Measurements from ENCODE around the gene ZNF264. TPM values are rescaled to one million over a fixed set of nuclear protein-coding genes. Genes with fewer than 3 reads are reported as not detected.

Gene ZNF264
- total and polyA plus RNA-seq, 2 of the 8 experiments (the other 6 are each of a cell fraction or from before 2014, with no cell fraction given), result 3.6 to 20.0 TPM

- FAIRE-seq, result no peak
- Histone ChIP-seq H2BK5ac (ENCODE audit: low read depth, low read length) (no peak overlapping the region), H3K79me2 (ENCODE audit: control insufficient read depth in 1 of 2, insufficient read depth in 2 of 2, low read length in 2 of 2) (peaks cover 4 to 30% of the 10 kb centered on the region in 2 experiments), H4K5ac (ENCODE audit: insufficient read length, low read depth, low read length) (no peak overlapping the region), H3K9me3 (ENCODE audit: insufficient read depth in 2 of 2, low read depth in 1 of 2, low read length in 1 of 2) (no peaks in the 10 kb centered on the region), H3K23me2 (ENCODE audit: low read depth, low read length) (peaks cover 8% of the 10 kb centered on the region), H2BK20ac (ENCODE audit: low read length) (no peak overlapping the region), H3K27ac (ENCODE audit: low read depth, low read length) (no peak overlapping the region), H3K56ac (replicated peaks; ENCODE audit: insufficient read length, low read depth, low read length) (no peak overlapping the region), H3K4me3 (ENCODE audit: extremely low read depth in 1 of 4, insufficient read depth in 2 of 4, low read depth in 3 of 4, low read length in 4 of 4) (no peak overlapping the region), H3K4me1 (replicated peaks in 1 of 4; ENCODE audit: control insufficient read depth in 3 of 4, insufficient read depth in 4 of 4, low read length in 3 of 4) (peaks cover 0 to 4% (median 2%) of the 10 kb centered on the region in 4 experiments; a peak in 2 of 7 replicates), H2AK5ac (ENCODE audit: low read depth, low read length) (no peak overlapping the region), H3K14ac (ENCODE audit: insufficient read length) (no peak overlapping the region), H2BK15ac (ENCODE audit: low read length) (no peak overlapping the region), H3K23ac (ENCODE audit: insufficient read length) (no peak overlapping the region), H3K9ac (replicated peaks in 1 of 4; ENCODE audit: extremely low read depth in 1 of 4, low read depth in 3 of 4, low read length in 3 of 4) (no peak overlapping the region), H4K8ac (ENCODE audit: extremely low read depth, insufficient read depth, low read length) (no peak overlapping the region), H3K4ac (replicated peaks; ENCODE audit: insufficient read length, low read depth, low read length) (no peak overlapping the region), H2BK120ac (replicated peaks; ENCODE audit: low read depth, low read length) (no peak overlapping the region), H3K18ac (ENCODE audit: extremely low read depth, low read length) (no peak overlapping the region), H2AFZ (ENCODE audit: low read length) (no peak overlapping the region), H3K79me1 (ENCODE audit: low read depth, low read length) (peaks cover 10% of the 10 kb centered on the region; the same call in 1 of the 2 replicates), H3K4me2 (ENCODE audit: insufficient read depth in 1 of 2, low read depth in 2 of 2, low read length in 2 of 2) (no peak overlapping the region), H3K27me3 (replicated peaks in 1 of 4; ENCODE audit: control insufficient read depth in 3 of 4, extremely low read depth in 1 of 4, insufficient read depth in 3 of 4, low read length in 3 of 4) (no peaks in the 10 kb centered on the region), H4K91ac (replicated peaks; ENCODE audit: insufficient read length, low read length) (no peak overlapping the region), H3K36me3 (ENCODE audit: control insufficient read depth in 2 of 4, insufficient read depth in 4 of 4, low read length in 3 of 4) (peaks cover 4 to 22% (median 12%) of the 10 kb centered on the region in 4 experiments; a peak in 7 of 8 replicates), H2BK12ac (ENCODE audit: low read depth, low read length) (no peak overlapping the region), H4K20me1 (replicated peaks in 1 of 2; ENCODE audit: control insufficient read depth in 1 of 2, insufficient read depth in 2 of 2, low read length in 2 of 2) (peaks cover 0 to 3% of the 10 kb centered on the region in 2 experiments)
- 95% methylated on average over 5 of the region's 5 CpGs; no CpG with 5 or more reads in 1 of the 2 experiments for WGBS, 2 experiments (ENCODE audit: extremely low coverage in 1 of 2, insufficient coverage in 1 of 2, insufficient read length in 1 of 2, insufficient replicate concordance in 2 of 2, low coverage in 1 of 2, low lambda C conversion rate in 2 of 2, missing lambda C conversion rate in 1 of 2)
- TF ChIP-seq SRF (IDR thresholded peaks at IDR 0.05; ENCODE audit: low read depth, low read length) (no peak), EP300 (IDR thresholded peaks at IDR 0.05; ENCODE audit: borderline replicate concordance in 1 of 2, low read depth in 2 of 2, low read length in 2 of 2) (no peak), RNF2 (IDR thresholded peaks at IDR 0.05; ENCODE audit: borderline replicate concordance, low read depth, low read length, missing control alignments, poor library complexity, severe bottlenecking) (no peak), RXRA (IDR thresholded peaks at IDR 0.05; ENCODE audit: insufficient read depth, low read depth, low read length) (no peak), CHD1 (IDR thresholded peaks at IDR 0.05; ENCODE audit: low read depth, low read length) (no peak), BCL11A (IDR thresholded peaks at IDR 0.05; ENCODE audit: low read depth in 2 of 2, low read length in 2 of 2) (no peak), KDM5A (IDR thresholded peaks at IDR 0.05; ENCODE audit: low read length) (no peak), SP2 (IDR thresholded peaks at IDR 0.05; ENCODE audit: low read length) (no peak), FOSL1 (IDR thresholded peaks at IDR 0.05; ENCODE audit: insufficient read depth, low read depth, low read length) (no peak), POLR2A (IDR thresholded peaks at IDR 0.05; ENCODE audit: control extremely low read depth in 1 of 2, low read depth in 2 of 2, low read length in 2 of 2) (no peak)
- CTCF ChIA-PET (ENCODE audit: partially characterized antibody), result no interaction called here
- POLR2A ChIA-PET (ENCODE audit: partially characterized antibody), result interaction anchor here (1.1 kb wide), 1 partner anchor 38 kb away, joined by 3 read pairs; no protein-coding TSS in a partner anchor
- no peak for DNase-seq (ENCODE audit: low read depth in 1 of 2, low spot score in 2 of 2)
Observed at GRCh38 chr19:57242821-57243220, 51.5 kb downstream of the ZNF264 start.

Data from H1 (cell line).